GM19438 (cell line): ENCODE data around the gene TIMM17B.
A peak's percentile ranks its signal among the peaks of the same experiment; 100 is the strongest.

Experiments
- ATAC-seq: cut with Tn5 transposase; IDR thresholded peaks from one replicate; pipeline ENCODE4 v1.9.1; 2021; ENCODE audit warnings: low read depth; ENCODE audit not compliant: unreplicated experiment

Gene TIMM17B

DNA sequence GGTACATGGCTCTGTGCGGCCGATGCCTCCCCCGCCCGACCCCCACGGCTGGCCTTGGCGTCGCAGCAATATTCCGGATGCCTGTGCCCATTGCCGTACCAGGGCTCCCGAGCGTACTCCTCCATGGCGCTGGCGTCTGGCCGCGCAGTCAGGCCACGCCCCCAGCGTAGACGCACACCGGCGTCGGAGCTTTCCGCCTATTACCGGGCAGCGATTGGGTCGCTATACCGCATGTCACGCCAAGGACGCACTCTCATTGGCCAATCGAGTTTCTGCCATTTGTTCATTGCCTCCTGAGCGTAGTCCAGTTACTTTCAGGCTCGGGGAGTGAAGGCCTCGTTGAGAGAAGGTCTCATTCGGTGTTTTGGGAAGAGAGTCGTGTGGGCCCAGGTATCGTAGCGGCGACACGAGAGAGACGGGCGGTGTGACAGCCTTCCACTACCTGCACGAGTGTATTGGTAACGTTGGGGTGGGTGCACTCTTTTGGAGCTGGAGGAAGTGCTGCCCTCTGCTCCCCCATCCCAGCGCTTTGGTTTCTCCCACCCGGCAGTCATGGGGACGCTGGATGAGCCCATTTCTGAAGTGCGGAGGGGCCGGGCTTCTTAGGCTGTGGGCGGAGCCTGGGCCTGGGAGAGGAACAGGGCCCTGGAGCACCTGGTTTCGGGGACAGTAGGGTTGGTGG lies at the start of gene TIMM17B, which contains the start of gene PQBP1:
Gene TIMM17B (minus strand): TSS at position 144 of the 682 bp plus-strand sequence. CDS start 19 bp downstream, at position 125.
Gene PQBP1 (plus strand): TSS at position 306 of the 682 bp plus-strand sequence. CDS start 580 bp downstream, outside the sequence.
- ATAC-seq: peak; percentile 82

DNA sequence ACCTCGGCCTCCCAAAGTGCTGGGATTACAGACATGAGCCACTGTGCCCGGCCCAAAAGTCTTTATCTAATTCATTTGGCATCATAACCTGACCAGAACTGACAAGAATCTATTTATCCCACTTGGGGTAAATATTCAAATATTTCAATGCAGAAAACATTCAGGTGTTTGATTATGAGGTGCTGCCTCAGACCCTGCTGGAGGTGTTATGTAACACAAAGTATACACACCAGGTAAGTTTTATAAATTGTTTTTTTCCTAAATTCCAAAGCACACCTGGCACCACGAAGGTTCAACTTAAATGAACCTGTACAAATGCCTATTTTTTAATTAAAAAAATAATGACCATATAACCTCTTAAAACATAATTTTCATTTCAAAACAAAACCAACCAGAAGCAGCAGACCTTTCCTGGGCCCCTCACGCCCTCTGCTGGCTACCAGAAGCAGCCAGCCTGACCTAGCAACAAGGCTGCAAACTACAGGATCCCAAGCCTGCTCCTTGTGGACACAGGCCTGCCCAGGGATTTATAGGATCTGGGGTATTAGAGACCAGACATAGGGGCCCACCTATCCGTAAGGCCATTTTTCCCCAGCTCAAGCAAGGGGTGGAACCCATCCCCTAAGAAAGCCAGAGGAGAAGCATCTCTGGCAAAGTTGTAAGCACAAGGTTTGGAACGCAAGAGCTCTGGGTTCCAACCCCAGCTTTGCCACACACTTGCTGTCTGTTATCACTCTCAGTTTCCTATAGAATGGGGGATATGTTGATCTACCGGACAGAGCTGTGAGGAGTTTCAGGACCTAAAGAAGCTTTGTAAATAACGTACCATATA lies 48.2 kb upstream of the TIMM17B start:
- ATAC-seq: no peak

DNA sequence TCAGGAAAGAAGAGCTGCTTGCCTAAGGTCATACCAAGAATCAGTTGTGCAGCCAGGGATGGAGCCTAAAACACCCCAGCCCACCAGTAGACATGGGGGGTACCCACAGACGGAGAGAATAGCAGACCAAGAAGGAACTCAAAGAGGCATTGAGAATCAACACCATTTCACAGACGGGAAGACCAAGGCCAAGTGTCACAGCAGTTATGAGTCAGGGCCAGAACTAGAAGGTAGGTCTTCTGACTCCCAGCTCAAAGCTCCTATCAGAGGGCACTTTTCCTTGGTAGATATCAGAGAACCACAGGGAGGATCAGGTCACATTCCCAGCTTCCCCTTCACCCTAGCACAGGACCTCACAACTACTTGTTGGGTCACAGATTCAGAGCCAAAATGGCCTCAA lies 45.3 kb upstream of the TIMM17B start:
- no peak for ATAC-seq

DNA sequence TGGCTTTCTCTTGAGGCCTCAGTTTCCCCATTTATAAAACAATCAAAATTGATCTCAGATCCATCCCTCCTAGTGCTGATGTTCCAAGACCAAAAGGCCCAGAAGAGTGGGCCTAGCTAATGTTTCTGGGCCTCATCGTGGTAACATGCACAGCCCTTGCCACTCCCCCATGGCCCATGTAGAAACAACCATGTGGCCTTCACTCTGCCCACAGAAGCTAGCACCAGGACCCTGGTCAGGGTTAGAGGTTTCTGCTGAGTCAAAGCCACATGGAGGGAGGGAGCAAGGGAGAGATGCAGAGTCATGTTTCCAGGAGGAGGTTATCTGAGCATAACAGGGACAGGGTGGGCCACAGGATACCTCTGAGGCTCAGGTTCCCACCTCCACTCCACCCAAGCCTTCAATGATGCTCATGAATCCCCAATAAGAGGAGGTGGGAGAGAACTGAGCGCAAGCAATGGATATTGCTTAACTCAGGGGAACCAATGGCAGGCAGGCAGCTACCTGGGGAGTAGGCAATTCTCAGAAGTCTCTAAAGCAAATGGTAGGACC lies 42.9 kb upstream of the TIMM17B start:
- no peak for ATAC-seq

DNA sequence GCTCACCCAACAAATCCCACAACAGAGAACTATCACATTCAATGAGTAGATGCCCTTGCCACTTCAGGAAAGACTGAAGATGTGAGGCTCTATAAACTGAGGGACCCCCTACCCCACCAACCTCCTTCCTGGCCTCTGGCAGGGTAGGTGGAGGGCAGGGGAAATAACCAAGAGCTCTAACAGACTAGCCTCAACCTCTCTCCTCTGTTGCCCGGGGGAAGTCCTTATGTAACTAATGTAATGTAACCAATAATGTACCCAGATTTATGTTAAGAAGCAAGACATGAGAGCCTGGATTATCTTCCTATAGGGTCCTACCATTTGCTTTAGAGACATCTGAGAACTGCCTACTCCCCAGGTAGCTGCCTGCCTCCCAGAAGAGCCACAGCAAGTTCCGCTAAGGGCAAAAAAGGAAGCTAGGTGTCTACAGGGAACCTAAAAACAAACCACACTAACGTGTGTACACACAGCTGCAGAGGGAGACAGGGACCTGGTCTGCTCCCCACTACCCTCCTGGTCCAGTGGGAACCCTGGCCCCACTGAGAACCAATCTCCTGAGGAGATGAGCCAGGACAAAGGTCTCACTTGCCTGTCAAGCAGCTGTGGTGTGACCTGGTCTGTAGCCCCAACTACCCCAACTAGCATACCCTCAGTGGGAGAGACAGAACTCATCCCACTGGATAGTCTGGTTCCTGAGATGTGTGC lies 42.1 kb upstream of the TIMM17B start:
- ATAC-seq: no peak

DNA sequence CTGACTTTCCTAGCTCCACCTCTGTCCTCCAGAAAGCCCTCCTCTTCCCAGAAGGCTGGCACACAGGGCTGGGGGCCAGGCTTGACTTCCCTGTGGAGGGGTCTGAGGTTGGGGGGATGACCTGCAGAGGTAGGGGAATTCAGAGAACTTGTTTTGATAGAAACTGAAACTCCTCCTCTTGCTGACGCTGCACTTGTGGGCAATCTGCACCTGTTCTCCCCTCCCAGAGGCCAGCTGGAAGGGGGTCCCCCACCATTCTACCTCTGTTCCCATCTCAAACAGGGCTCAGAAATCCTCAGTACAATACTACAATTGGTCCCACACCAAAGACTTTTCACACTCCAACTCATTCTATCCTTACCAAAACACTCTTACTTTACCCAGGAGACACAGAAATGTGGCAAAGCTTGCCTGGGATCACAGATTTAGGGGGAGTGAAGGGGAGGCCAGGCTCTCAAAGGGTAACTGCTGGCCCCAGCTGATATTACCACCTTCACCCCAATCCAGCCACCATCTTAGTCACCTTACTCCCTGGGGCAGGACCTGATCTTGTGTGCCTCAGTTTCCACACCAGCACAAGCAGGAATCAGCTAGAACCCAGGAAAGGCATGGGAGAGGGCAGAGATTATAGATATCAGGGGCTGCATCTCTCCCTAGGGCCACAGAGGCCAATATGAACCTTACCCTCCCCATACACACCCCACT lies 41.3 kb upstream of the TIMM17B start:
- ATAC-seq: peak; percentile 40

DNA sequence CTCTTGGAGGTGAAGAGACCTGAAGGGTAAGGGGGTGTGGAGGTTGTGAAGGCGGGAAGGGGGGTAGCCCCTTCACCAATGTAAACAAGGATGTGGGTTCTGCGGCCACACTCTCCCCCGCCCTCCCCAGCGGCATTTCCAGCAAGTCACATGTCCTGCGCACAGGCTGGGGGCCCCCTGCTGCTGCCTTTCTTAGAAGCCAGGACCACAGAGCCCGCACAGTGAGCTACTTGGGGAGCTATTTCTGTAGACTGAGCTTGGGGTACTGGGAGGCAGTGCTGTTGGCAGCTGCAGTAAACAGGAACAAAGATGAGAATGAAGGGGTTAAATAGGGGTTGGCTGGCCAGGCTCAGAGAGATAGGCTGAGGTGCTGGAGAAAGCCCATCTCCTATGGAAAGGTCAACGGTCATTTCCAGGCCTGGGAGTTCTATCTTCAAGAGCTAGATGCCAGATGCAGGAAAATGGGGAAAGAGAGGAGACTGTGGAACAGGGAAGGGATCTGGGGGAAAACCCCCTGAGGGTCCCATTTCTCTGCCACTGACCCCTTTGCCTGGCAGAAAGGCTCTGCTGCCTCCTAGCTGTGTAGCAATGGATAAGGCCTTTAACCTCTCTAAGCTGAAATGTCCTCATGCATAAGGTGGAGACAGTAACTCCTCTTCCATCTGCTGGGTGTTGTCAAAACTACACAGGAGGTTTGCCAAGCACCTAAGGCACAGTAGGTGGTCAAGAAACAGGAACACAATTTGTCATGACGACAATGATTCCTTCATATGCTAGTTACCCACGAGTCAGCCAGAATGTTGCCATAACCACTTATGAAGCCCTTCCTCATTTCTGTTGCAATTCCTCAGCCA lies 39.7 kb upstream of the TIMM17B start:
- peak; percentile 64 for ATAC-seq

DNA sequence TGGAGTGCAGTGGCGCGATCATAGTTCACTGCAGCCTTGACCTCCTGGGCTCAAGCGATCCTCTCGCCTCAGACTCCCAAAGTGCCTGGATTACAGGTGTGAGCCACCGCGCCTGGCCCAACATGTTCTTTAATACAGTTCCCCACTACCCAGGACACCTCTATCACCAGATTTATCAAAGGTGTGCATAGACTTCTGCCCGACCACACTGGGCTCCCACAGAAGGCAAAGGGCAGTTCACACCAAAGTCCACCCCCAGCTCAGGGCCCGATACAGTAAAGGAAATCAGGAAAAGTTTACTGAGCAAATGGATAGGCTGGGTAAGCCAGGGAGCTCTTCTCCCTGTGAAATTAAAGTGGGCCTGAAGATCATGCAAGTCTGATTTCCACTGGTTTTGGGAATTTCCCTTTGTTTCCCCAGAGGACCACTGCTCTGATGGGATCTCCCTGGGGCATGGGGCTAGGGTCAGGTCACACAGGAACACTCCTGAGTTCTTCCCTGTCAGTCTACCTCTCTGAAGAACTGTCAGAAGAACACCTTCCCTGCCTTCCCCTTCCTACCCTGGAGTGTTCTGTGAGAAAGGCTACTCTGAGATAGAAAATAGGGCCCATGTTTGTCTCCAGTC lies 39.0 kb upstream of the TIMM17B start:
- ATAC-seq: no peak

DNA sequence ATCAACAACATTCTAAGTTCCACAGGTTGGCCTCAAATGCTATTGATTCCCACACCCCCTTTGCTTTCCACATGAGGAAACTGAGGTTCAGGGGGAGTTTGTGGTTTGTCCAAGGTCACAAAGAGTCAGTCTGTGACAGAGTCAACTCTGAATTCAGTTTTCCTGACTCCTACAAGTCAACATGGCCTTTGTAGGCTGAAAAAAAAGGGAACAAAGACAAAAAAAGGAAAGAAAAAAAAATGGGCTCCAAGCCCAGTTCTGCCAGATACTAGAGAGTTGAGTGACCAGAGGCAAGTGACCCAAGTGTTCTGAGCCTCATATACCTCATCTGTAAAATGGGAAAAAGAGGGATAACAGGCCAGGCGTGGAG lies 37.7 kb upstream of the TIMM17B start:
- ATAC-seq: no peak

DNA sequence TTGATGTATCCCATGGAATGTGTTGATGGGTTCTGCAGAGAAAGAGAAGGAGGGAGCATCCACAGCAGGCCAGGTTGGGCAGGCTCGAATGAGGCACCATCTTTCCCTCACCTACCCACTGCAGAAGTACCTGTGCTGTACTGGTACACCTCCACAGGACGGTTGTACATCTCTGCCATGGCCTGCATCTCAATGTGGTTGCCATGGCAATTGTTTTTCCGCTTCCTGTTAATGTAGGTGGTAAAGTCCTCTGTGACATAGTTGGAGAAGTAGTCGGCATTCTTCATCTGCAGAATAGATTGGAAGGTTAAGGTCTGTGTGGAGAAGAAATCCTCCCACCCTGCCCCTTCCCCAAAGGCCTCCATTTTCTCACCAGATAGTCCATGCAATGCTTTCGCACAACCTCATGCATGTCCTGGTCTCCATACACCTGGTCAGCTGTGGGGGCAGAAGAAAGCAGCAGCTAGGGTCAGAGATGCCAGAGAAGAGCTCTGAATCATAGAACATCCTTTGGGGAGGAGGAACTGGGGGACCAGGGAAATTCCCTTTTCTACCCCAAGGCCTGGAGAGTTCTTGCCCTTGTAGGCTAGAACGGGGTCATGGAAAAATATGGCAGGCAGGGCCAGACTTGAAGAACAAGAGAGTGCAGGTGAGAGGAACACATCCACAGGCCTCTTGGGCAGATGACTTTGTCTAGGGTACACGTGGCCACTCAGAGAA lies 37.2 kb upstream of the TIMM17B start:
- ATAC-seq: no peak

DNA sequence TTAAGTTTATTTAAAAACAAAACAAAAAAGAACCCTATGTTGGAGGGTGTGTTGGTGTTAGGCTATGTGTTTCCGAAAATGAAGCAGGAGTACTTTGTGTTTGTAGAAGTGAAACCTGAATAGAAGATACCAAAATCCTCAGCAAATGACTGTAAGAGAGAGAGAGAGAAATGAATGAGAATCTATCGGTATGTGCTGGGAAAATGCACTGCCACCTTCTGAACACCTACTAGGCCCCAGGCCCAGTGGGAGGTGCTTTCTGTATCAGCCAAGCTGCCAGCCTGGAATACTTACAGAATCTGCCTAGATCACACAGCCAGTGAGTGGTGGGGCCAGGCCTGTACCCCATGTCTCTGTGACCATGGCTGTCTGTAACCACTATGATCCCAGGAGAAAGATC lies 36.2 kb upstream of the TIMM17B start:
- ATAC-seq: no peak

DNA sequence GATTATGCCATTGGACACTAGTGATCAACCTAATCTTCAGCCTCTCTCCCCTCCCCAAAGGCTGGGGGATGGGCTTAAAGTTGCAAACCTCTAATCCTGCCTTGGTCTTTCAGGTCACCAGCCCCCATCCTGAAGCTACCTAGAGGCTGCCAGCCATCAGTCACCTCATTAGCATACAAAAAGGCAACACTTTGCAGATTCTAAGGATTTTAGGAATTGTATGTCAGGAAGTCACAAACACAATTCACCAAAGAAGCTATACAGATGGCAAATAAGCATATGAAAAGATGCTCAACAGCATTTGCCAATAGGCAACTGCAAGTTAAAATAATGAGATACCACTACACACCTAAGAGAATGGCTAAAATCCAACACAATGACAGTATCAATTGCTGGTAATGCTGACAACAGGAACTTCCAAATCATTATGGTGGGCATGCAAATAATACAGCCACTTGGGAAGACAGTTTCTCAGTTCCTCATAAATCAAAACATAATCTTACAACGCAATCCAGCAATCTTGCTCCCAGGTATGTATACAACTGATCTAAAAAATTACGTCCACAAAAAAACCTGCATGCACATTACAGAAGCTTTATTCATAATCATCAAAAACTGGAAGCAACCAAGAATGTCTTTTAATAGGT lies 30.3 kb upstream of the TIMM17B start:
- no peak for ATAC-seq

DNA sequence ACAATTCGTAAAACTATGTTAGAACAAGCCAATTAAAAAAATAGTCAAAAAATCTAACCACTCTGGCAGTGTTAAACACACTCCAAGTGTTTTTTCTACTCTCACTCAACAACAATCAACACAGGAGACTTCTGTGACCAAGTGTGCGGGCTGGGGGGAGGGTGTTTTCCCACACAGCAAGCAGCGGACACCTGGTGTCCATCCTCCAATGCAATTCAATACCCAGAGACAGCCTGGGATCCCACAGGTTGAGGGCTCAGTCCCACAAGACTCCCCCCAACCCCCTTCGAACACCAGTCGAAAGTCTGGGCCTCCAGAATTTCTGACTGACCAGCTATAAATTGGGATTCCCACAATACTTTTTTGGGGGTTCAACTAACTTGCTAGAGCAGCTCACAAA lies 29.6 kb upstream of the TIMM17B start:
- no peak for ATAC-seq

DNA sequence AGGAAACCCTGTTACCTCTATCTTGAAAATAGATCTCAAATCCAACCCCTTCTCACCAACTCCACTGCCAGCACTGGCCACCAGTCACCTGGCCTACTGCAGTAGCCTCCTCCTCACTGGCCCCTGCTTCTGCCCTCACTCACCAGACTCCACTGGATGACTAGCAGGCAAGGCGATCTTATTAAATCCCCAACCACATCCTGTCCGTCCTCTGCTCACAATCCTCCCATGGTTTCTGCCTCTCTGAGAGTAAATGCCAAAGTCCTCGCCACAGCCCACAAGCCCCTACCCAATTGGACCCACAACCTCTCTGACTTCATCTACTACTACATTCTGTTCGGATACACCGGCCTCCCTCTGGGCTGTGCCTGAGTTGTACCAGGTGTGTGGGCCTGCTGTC lies 26.7 kb upstream of the TIMM17B start:
- ATAC-seq: no peak

DNA sequence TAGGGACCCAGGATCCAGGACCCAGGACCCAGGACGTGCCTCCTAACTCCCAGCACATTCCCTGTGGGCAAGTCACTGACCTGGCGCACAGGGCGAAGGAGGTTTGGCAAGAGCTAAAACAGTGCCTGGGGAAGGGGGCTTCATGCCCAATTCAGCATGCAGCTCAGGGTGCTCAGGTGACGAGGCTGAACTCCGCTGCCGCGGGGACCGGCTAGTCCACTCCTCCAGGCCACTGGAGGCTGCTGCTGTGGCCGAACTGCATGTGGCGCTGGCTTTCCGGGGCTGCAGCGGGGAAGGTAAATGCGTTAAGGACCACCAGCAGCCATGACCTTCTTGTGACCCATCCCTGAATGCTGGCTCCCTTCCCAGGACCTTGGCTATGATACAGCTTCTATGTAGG lies 26.2 kb upstream of the TIMM17B start:
- ATAC-seq: no peak

DNA sequence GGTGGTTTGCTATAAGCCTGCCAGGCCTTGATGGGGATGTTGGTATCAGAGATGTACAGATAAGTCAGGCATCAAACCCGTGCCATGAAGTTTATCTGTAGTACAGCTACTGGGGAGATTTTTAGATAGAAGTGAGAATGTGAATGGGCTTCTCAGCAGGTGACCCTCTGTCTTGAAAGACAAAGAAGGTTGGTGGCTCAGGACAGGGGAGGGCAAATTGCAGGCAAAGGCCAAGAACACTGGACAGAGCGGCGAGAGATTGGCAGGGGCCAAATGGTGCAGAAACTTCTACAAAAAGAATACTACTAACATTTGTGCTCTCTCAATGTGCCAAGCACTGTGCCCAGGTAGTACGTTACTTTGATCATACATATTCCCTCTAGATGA lies 23.1 kb upstream of the TIMM17B start:
- no peak for ATAC-seq

DNA sequence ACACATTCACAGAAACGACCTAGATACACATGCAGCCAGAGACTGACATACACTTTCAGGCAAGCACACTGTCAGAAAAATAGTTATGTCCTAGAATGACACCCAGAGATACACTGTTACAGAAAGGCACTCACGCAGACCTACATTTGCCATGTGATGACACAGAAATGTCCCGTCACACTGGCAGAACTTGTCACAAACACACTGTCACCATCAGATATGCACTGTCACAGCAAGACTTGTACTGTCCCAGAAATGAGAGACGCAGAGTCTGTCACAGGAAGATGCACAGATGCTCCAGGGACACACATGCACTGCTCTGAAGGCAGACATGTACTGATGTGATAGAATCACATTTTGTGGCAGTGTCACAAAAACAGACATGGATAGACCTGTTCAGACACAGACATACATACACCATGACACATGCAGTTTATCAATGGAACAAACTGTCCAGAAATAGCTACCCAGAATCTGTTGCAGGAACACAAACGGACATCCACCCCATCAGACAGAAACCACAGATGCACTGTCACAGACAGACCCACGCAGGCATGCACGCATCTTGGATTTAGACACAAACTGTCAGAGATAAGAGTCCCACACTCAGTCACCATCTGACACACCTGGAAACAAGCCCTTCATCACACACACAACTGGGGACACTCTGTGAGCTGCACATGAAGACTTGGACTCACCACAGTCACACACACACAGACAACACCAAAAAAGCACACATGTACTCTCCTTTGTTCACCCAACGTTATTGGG lies 22.6 kb upstream of the TIMM17B start:
- ATAC-seq: no peak
